ENCODE results near the gene SLC35F4. TPM values are rescaled to one million over a fixed set of nuclear protein-coding genes. Genes with fewer than 3 reads are reported as not detected.

Gene SLC35F4
- total RNA-seq, 1 donor from 2014 or later: not detected

DNA sequence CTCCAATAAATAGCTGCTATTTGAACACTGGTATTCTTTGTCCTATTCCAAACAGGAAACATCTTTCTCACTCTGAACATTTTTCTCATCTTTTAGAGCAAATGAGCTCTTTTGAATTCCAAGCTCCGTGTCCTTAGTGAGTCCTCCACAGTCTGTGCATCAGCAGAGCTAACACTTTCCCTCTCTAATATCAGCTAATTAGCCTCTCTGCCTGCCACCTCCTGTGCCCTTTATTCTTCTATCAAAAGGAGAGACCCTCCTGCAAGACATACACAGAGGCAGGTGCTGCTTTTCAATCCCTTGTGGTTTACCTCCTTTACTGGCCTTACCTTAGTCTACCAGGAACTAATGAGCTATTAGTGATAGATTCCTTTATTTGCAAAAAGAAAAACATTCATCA lies 178.5 kb downstream of the SLC35F4 start:
- intact Hi-C loops (cut with DNase I): no loop called here
- ATAC-seq (ENCODE audit: poor library complexity) (no peak), DNase-seq (no peak)

GRCh38 chr14:57686304-57686703 lies 179.6 kb downstream of the SLC35F4 start:
- ATAC-seq (ENCODE audit: poor library complexity): no peak
- DNase-seq: no peak
- intact Hi-C loops (cut with DNase I): no loop called here

DNA sequence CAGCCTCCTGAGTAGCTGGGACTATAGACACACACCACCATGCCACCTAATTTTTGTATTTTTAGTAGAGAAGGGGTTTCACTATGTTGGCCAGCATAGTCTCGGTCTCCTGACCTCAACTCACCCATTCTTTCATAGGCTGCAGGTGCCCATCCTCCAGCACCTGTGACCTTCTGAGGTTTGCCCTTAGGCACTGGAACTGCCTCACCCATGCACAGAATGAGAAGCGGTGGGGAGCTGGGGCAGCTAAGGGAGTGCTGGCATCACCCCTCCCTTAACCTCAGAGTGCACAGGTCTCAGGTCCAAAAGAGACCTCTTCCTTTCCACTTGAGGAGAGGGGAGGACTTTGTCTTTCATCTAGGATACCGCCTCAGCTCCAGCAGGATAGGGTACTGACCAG lies 194.9 kb downstream of the SLC35F4 start:
- no peak for ATAC-seq (ENCODE audit: poor library complexity)
- intact Hi-C loops (cut with DNase I): no loop called here
- DNase-seq: no peak

DNA sequence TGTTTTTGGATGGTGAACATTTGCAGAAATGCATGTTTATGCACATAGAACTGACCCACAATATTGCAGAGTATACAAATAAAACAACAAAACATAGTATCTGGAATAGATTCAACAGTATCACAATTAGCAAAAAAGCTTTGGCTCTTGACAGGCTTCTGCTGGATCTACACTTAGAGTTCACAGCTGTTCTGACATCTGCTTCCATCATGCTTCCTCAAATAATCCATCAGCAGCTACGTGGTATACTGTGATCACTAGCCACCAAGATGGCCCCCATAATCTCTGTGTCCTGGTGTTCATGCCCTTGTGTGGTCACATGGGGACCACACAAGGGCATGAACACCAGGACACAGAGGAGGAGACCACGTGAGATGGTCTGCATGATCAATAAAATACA lies 205.7 kb downstream of the SLC35F4 start:
- intact Hi-C loops (cut with DNase I): no loop called here
- DNase-seq (no peak), ATAC-seq (ENCODE audit: poor library complexity) (no peak)

DNA sequence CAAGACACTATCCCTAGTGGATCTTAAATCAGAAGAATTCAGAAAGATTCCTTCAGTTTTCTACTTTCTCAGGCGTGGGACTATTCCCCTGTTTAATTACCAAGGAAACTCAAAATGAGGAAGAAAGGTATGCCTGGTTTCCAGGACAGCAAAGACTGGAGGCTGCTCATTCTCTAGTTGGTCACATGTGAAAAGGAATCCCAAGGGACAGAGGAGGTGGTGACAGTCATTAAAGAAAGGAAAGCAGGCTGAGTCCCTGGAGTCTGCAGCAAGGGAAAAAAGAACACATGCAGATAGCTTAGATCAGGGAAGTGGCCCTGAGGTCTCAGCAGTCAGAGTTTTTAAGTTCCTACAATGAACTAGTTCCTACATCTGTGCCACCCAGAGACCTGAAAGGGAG lies 206.8 kb downstream of the SLC35F4 start:
- ATAC-seq (ENCODE audit: poor library complexity): no peak
- DNase-seq: no peak
- intact Hi-C loops (cut with DNase I): no loop called here

GRCh38 chr14:57657487-57657886 lies 208.4 kb downstream of the SLC35F4 start:
- DNase-seq (no peak), ATAC-seq (ENCODE audit: poor library complexity) (no peak)
- intact Hi-C loops (cut with DNase I): no loop called here

DNA sequence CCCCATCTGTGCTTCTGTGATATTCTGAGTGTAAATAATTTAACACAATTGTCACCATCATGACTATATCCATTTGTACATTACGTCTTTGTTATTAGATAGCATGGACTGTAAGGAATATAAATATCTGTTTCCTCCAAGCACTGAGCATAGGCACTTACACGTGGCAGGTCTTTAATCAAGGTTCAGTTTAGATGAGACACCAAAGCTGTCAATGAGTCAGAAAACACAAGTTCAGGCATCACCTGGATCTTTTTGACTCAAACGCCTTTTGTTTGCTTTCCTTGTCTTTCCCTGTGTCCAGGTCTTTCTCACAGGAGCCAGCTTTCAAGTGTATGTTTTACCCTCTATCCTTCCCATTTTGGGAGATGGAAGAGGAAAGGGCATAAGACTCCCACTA lies 209.0 kb downstream of the SLC35F4 start:
- ATAC-seq (ENCODE audit: poor library complexity): no peak
- intact Hi-C loops (cut with DNase I): no loop called here

DNA sequence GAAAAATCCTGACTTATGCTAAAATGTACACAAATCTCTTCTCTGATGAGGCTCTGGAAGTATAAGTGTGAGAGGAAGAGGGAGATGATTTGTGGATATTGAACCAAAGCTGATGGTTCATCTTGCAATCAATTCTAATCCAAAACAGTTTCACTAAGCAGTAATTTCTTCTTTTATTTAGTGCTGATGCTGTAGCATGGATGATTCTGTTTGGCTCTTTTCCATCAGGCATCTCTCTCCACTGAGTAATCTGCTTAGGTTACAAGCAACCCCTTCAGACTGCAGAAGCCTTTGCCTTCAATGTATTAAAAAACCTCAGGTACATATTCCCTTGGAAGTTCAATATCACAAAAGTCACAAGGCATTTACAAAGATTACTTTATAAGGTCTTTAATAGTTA lies 213.1 kb downstream of the SLC35F4 start:
- intact Hi-C loops (cut with DNase I): no loop called here
- no peak for ATAC-seq (ENCODE audit: poor library complexity)
- DNase-seq: no peak

More for the DNA sequence above, 209.0 kb downstream of the SLC35F4 start:
- DNase-seq: no peak

DNA sequence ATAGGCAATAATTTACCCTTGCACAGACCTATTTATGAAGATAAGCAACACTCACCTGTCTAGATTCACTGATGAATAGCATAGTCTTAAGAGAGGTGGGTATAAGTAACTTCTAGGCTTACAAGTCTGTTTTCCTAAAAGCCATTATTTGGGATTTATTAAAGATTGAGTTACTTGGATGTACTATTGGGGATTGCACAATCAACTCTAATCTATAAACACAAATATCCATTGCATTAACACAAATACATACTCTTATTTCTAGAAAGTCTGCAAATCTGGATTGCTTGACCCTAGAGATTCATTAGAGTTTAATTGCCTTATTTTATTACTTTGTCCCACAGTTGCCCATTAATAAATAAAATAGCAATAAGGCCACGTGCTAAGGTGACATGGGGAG lies 224.1 kb downstream of the SLC35F4 start:
- intact Hi-C loops (cut with DNase I): no loop called here
- DNase-seq (no peak), ATAC-seq (ENCODE audit: poor library complexity) (no peak)

DNA sequence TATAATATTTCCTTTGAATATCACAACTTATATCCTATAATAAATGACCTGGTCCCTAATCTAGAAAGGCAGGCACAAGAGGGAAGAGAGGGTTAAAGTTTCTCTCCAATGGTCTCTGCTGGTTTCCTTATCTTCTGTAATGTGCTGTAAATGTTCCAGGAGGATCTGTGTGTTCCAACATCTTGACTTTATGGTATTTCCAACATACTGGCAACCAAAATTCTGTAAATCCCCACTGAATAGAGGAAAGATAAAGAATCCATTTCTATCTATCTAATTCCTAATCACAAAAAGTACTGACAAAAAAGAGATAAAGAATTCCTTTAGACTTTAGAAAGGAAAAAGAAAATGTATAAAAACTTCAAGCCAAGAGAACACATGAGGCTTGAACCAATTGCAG lies 225.9 kb downstream of the SLC35F4 start:
- DNase-seq: no peak
- no peak for ATAC-seq (ENCODE audit: poor library complexity)
- intact Hi-C loops (cut with DNase I): no loop called here

DNA sequence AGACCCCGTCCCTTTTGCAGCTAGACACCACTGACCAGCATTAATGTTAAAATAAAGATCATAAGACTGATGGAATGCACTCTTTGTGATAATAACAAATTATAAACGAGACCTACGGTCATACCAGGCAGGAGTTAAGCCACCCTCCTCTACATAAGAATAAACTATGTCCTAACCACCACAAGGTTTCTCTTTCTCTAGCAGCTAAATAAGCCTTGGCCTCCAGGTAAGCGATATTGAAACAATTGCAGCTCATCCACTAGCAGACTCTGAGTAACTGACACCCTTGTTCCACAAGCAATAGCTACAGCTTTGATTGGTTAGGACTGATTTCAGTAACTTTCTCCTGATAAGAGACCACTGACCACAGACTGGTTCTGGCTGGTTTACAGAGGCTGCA lies 228.0 kb downstream of the SLC35F4 start:
- intact Hi-C loops (cut with DNase I): no loop called here
- no peak for ATAC-seq (ENCODE audit: poor library complexity)

GRCh38 chr14:57634335-57634734 lies 231.6 kb downstream of the SLC35F4 start:
- ATAC-seq (ENCODE audit: poor library complexity) (no peak), DNase-seq (no peak)
- intact Hi-C loops (cut with DNase I): no loop called here

More for the DNA sequence above, 228.0 kb downstream of the SLC35F4 start:
- DNase-seq: no peak

DNA sequence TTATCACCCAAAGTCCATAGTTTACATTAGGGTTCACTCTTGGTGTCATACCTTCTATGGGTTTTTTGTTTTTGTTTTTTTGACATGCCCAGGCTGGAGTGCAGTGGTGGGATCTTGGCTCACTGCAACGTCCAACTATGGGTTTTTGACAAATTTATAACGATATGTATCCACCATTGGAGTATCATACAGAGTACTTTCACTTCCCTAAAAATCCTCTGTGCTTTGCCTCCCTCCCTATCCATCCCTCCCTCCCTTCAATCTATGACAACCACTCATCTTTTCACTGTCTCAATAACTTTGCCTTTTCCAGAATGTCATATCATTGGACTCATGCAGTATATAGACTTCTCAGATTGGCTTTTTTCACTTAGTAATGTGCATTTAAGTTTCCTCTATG lies 233.2 kb downstream of the SLC35F4 start:
- intact Hi-C loops (cut with DNase I): no loop called here
- ATAC-seq (ENCODE audit: poor library complexity) (no peak), DNase-seq (no peak)

GRCh38 chr14:57617510-57617909 lies 248.4 kb downstream of the SLC35F4 start:
- DNase-seq: no peak
- no peak for ATAC-seq (ENCODE audit: poor library complexity)
- intact Hi-C loops (cut with DNase I): no loop called here

DNA sequence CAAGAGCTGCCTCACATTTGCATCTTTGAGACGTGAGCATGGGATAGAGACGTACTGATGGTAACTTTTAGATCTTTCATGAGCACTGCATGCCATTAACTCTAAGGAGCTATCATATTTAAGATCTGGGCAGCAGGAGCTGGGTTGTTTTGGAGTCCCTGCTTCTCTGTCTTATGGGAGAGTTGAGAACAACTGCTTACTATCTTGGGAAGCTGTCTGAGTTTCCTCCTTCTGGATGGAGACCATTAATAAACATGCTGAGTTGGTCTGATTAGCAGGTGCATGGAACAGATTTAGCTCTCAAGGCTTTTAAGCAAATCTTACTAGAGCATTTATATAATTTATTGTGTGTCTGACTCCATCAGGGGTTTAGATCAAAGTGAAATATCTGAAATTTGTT lies 252.9 kb downstream of the SLC35F4 start:
- intact Hi-C loops (cut with DNase I): no loop called here
- ATAC-seq (ENCODE audit: poor library complexity) (no peak), DNase-seq (no peak)

- DNase-seq (no peak), ATAC-seq (ENCODE audit: poor library complexity) (no peak)
- intact Hi-C loops (cut with DNase I): no loop called here
Measured at GRCh38 chr14:57611555-57612075, 254.3 kb downstream of the SLC35F4 start.

DNA sequence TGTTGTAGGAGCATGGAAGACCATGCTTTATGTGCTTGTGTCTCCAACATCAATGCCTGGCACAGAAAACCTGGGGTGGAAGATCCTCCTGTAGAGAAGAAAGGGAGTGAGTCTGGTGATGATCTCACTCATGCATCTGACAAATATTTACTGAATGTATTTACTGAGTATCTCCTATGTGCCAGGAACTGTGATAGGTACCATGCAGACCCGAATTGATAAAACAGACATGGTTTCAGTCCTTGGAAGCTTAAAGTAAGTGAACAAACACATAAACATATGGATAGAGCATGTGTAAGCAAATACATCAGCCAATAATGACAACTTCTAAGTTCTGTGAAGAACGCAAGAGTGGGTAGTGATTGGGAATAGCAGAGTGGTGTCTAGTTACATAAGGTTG lies 255.3 kb downstream of the SLC35F4 start:
- intact Hi-C loops (cut with DNase I): no loop called here
- ATAC-seq (ENCODE audit: poor library complexity): no peak
- no peak for DNase-seq

GRCh38 chr14:57609192-57610075 lies 256.5 kb downstream of the SLC35F4 start:
- ATAC-seq (ENCODE audit: poor library complexity) (no peak), DNase-seq (no peak)
- intact Hi-C loops (cut with DNase I): no loop called here

GRCh38 chr14:57607086-57607485 lies 258.8 kb downstream of the SLC35F4 start:
- no peak for DNase-seq
- intact Hi-C loops (cut with DNase I): no loop called here
- ATAC-seq (ENCODE audit: poor library complexity): no peak

DNA sequence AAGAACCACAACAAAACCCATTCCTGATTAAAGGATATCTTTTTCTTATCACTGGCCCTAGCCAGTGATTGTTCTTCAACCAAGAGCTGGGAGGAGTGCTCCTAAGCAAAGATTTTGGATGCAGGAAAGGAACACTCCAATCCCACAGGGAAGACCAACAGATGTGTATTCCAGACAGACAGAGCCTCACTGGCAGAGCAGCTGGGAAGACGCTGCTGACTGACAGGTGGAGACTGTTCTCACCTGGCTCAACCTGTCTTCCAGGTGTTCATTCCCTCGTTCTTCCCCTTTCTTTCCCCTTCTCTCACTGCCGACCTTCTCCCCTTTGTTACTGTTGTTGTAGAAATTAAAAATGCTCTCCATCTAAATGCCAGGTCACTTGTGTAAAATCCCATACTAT lies 282.5 kb downstream of the SLC35F4 start:
- ATAC-seq (ENCODE audit: poor library complexity) (no peak), DNase-seq (no peak)
- intact Hi-C loops (cut with DNase I): no loop called here

- DNase-seq (no peak), ATAC-seq (ENCODE audit: poor library complexity) (no peak)
- intact Hi-C loops (cut with DNase I): no loop called here
Measured at GRCh38 chr14:57582746-57583145, 283.1 kb downstream of the SLC35F4 start.
